NCI-H345 treated with DMSO at 0.1 percent for 48 hours (cell line): ENCODE results near the gene SYNE2.
"Not testable (repeated sequence)": the region's sequence is repeated elsewhere in the genome, so short reads cannot be mapped to it uniquely, and the experiment has no call there.

Experiments
- DNase-seq: peaks from one replicate; lab custom pipeline; 2025; ENCODE audit not compliant: unreplicated experiment; lab: John Stamatoyannopoulos, UW

Gene SYNE2, protein sequence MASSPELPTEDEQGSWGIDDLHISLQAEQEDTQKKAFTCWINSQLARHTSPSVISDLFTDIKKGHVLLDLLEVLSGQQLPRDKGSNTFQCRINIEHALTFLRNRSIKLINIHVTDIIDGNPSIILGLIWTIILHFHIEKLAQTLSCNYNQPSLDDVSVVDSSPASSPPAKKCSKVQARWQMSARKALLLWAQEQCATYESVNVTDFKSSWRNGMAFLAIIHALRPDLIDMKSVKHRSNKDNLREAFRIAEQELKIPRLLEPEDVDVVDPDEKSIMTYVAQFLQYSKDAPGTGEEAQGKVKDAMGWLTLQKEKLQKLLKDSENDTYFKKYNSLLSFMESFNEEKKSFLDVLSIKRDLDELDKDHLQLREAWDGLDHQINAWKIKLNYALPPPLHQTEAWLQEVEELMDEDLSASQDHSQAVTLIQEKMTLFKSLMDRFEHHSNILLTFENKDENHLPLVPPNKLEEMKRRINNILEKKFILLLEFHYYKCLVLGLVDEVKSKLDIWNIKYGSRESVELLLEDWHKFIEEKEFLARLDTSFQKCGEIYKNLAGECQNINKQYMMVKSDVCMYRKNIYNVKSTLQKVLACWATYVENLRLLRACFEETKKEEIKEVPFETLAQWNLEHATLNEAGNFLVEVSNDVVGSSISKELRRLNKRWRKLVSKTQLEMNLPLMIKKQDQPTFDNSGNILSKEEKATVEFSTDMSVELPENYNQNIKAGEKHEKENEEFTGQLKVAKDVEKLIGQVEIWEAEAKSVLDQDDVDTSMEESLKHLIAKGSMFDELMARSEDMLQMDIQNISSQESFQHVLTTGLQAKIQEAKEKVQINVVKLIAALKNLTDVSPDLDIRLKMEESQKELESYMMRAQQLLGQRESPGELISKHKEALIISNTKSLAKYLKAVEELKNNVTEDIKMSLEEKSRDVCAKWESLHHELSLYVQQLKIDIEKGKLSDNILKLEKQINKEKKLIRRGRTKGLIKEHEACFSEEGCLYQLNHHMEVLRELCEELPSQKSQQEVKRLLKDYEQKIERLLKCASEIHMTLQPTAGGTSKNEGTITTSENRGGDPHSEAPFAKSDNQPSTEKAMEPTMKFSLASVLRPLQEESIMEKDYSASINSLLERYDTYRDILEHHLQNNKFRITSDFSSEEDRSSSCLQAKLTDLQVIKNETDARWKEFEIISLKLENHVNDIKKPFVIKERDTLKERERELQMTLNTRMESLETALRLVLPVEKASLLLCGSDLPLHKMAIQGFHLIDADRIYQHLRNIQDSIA (N-terminal part only)

DNA sequence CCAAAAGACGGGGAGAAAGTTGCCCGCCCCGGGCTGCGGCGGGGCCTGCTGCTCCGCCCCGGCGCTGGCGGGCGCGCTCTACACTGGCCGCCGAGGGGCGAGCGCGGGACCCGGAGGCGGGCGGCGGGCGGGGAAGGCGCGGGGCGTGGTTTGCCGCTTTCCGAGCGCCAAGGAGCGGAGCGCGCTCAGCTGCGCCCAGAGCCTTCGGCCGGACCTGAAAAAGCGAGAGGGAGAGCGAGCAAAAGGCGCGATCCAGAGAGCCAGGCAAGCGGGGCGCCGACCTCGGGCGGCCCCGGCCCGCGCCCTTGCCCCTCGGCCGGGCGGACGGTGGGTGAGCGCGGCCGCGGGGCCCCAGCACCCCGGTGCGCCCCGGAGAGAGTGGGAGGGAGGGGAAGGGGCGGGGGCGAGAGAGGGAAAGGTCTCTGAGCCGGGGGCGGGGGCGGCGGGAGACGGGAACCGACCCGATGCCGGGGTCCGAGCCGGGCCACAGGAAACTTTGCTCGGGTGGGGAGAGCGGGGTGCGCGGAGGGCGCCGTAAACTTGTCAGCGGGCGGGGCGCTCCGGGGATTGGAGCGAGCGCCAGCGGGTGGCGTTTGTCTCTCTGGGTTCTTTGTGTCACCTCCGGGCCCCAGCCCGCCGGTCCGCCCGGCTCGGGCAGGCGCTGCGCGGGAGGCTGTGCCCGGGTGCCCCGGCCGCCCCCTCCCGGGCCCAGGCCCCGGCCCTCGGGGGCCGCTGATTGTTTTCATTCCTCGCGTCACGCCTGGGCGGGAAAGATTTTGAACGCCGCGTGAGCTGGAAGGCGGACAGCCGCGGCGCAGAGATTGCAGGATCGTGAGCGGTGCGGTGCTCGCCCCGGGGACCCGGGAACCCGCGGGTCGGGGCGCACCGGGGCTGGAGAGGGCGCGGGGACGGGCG, at the start of gene SYNE2:
TSS of gene SYNE2 (plus strand) at position 188 of the 915 bp plus-strand sequence. CDS start 56,145 bp downstream, outside the sequence.
- peak; percentile 79 for DNase-seq

DNA sequence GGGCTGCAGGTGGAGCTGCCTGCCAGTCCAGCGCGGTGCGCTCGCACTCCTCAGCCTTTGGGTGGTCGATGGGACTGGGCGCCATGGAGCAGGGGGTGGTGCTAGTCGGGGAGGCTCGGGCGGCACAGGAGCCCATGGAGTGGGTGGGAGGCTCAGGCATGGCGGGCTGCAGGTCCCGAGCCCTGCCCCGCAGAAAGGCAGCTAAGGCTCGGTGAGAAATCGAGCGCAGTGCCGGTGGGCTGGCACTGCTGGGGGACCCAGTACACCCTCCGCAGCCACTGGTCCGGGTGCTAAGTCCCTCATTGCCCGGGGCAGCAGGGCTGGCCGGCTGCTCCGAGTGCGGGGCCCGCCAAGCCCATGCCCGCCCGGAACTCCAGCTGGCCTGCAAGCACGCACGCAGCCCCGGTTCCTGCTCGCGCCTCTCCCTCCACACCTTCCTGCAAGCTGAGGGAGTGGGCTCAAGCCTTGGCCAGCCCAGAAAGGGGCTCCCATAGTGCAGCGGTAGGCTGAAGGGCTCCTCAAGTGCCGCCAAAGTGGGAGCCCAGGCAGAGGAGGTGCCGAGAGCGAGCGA, 49.5 kb upstream of the SYNE2 start:
- DNase-seq = not testable (repeated sequence)

DNA sequence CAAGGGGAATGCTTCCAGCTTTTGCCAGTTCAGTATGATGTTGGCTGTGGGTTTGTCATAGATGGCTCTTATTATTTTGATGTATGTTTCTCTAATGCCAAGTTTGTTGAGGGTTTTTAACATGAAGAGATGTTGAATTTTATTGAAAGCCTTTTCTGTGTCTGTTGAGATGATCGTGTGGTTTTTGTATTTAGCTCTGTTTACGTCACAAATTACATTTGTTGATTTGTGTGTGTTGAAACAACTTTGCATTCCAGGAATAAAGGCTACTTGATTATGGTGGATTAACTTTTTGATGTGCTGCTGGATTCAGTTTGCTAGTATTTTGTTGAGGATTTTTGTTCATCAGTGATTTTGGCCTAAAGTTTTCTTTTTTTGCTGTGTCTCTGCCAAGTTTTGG, 46.7 kb upstream of the SYNE2 start:
- not testable (repeated sequence) for DNase-seq

DNA sequence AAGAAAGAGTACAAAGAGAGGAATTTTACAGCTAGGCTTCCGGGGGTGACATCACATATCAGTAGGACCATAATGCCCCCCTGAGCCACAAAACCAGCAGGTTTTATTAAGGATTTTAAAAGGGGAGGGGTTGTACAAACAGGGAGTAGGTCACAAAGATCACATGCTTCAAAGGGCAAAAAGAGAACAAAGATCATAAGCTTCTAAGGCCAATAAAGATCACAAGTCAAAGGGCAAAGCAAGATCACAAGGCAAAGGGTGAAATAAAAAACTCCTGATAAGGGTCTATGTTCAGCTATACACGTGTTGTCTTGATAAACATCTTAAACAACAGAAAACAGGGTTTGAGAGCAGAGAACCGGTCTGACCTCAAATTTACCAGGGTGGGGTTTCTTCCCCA, 41.1 kb upstream of the SYNE2 start:
- not testable (repeated sequence) for DNase-seq

DNA sequence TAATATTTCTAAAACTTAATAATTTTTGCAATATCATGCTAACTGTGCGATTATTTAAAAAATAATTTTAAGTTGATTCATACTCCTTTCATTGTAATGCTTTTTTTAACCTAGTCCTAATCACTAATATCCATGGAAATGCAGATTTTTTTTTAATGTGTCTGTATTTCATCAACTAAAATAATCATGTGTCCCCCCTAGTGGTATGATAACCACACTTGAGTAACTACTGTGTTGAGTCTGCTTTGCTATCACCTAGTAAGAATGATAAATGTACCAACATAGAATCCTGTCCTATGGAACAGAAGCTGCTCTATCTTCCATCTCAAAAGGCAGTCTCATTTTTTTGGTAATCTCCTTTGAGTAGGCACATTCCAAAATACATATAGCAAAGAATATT, 19.1 kb upstream of the SYNE2 start:
- no peak for DNase-seq

DNA sequence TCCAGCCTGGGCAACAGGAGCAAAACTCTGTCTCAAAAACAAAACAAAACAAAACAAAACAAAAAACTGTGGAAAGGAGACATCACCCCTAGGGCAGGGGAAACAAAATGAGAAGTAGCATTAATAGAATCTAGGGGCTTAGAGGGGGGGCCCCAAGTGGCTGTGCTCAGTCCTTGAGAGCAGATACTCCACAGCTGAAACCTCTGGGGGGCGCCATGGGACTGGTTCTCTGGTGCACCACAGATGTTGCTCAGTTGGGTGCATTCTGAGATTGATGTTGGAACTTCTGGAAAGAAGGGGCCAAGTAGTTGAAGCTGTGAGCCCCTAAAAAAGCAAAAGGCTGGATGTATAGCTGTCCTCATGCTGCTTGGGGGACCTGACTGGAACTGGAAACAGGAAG, 11.8 kb upstream of the SYNE2 start:
- no peak for DNase-seq

DNA sequence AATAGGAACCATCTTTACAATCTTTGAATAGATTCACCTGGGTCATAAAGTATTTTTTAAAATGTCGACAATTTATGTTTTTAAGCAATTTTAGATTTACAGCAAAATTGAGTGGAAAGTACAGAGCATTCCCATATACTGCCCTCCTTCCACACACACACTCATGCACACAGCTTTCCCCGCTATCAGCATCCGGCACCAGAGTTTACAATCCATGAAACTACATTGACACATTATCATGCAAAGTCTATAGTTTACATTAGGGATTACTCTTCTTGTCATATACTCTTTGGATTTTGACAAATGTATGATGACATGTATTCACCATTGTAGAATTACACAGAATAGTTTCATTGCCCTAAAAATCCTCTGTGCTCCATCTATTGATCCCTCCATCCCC, 9.0 kb upstream of the SYNE2 start:
- no peak for DNase-seq

DNA sequence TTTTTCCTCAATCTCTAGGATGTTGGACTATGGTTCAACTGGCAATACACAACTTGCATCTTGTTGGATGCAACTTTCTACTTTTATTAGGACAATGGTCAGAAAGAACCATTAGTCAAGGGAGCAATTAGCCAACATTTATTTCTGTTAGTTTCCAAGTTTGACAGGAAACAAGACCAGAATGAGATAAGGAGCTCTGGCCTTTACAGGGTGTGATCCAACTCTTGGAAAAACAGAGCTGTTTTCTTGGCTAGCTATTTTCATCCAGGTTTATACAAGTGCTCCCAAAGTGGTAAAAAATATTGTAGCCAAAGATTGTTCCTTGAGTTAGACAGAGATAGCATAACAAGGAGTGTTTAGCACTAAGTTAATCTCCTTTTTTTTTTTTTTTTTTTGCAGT, 3.9 kb upstream of the SYNE2 start:
- DNase-seq = no peak

DNA sequence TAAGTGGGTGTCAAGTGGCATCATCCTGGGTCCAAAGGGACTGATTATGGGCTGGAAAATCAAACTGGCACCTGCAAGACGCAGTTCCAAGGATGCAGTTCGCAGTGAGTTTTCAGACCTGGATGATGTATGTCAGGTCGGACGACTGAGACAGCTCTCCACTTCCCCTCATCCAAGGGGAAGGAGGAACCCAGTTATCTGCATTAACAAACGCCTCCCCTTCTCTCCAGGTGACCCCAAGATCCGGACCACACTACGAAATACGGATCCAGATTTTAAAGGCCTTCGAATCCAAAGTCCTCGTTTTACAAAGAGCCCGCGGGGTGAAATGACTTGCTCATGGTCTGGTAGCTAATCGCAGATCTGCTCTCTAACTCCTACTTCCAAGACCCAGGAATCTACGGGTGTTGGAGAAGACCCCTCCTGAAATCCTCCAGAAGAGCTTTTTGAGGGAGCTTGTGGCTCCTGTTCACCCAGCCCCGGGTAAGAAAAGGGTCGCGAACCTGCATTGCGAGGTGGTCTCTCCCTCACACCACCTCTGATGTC, 460 bp upstream of the SYNE2 start:
- peak; percentile 76 for DNase-seq

DNA sequence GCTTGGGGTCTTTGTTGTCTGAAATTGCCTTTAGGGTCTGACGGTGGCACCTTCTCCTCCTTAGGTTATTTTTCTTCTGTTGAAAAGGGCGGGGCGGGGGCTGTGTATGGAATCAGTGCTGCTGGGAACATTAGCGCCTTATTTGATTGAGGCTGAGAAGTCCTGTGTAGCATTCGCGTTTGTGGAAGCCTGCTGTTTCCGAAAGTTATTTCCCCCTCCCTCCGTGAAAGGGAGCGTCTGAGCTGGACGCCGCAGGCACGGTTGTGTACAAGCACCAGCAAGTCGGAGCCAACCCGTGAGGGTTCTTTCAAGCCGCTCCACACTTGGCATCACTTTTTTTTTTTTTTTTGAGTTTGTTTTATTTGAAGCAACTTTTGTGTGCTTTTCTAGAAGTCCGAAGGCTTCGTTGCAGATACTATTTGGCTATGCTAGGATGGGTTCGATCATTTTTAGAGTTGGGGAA, 1.1 kb downstream of the SYNE2 start:
- DNase-seq = peak; percentile 74

DNA sequence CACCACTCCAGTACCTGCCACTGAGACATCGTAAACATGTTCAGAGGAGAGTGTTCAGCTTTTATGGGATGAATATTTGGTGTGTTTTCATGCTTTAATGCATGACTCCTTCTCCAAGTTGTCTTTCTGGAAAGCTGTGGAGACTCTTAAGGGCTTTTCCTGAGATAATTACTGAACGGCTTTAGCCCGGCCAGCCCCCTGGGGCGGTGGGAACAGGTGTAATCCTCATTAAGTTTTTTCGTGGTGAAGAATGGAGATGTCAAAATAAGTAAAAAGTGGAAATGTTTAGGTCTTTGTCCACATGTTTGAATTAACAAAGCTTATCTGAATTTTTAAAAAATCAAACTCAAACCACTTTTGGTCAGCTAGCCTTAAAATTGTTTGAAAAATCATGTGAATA, 1.5 kb downstream of the SYNE2 start:
- peak; percentile 74 for DNase-seq

DNA sequence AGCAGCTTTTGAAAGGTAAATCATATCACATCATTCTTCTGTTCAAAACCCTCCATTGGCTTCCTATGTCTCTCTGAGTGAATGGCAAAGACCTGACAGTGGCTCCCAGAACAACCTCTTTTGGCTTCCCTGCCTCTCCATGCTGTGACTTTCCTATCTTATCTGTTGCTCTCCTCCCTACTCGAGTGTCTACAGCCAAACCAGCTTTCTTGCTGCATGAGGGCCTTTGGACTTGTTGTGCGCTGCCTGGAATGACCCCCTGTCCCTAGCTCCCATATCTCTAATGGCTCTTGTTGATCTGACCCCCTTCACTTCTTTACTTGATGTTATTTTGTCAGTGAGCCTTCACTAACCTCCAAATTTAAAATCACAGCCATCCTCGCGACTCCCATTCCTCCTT, 2.5 kb downstream of the SYNE2 start:
- no peak for DNase-seq

DNA sequence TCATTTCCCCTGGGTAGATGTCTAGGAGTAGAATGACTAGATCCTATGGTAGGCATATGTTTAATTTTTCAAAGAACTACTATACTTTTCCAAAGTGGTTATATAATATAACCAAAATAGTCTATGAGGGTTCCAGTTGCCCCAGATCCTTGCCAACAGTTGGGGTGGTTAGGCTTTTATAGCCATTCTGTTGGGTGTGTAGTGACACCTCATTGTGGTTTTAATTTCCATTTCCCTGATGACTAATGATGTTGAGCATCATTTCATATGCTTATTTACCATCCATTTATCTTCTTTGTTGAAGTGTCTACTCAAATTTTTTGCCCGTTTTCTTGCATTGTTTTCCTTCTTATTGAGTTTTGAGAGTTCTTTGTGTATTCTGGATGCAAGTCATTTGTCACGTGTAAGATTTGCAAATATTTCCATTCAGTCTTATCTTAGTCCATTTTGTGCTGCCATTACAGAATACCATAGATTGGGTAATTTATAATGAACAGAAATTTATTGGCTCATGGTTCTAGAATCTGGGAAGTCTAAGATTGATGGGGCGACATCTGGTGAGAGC, 4.7 kb downstream of the SYNE2 start:
- no peak for DNase-seq

DNA sequence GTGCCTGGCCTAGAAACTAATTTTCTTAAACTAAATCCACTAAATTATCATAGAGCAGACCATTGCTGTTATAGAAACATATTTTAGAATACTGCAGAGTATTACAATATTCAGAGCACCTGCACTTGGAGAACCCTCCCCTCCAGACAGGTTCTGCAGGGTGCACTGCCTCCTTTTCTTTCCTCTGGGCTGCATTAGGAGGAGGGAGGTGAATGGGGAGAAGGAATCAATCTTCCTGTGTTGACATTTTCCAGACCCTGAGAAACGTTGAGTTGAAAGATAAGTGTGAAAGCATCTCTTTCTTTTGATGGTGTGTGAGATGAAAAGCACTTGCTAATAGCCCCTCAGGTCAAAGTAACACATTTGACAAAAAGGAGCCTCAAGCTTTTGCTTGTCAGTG, 7.3 kb downstream of the SYNE2 start:
- DNase-seq = no peak

DNA sequence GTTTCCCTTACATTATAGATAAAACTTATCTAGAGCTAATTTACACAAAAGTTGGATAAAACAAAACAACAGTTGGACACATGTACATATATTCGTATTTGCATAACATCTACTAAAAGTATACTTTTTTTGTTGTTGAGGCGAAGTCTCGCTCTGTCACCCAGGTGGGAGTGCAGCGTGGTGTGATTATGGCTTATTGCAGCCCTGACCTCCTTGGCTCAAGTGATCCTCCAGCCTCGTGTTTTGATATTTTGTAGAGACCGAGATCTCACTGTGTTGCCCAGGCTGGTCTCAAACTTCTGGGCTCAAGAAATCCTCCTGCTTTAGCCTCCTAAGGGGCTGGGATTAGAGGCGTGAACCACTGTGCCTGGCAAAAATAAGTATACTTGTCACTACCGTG, 9.4 kb downstream of the SYNE2 start:
- DNase-seq = no peak

DNA sequence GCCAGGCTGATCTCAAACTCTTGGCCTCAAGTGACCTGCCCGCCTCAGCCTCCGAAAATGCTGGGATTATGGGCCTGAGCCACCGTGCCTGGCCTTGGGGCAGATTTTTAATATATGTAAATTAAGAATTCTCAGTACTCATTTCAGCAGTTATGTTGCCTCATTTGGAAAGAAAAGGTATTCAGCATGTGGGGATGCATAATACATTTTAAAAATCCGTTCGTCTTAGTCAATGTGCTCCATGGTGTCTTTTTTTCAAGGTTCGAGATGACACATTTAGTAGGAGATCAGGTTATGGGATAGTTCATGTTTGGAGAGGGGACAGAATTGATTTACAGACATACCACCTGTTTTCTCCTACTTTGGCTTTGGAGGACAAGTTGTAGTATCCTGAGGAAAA, 10.2 kb downstream of the SYNE2 start:
- no peak for DNase-seq

DNA sequence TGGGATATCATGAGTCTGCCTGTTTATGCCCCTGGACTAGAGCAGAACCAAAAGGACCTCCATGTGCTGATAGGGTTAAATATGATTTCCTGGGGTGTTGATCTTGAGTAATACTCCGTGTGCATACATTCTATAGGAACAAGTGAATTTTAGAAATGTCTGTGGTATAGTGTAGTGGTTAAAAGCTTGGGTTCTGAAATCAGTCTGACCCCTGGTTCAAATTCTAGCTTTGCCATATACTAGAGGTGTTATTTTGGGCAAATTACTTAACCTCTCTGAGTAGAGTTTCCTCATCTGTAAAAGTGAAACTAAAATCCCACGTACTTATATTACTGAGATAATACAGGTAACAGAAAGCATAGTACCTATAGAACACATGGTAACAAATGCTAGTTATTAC, 12.0 kb downstream of the SYNE2 start:
- DNase-seq = not testable (repeated sequence)

DNA sequence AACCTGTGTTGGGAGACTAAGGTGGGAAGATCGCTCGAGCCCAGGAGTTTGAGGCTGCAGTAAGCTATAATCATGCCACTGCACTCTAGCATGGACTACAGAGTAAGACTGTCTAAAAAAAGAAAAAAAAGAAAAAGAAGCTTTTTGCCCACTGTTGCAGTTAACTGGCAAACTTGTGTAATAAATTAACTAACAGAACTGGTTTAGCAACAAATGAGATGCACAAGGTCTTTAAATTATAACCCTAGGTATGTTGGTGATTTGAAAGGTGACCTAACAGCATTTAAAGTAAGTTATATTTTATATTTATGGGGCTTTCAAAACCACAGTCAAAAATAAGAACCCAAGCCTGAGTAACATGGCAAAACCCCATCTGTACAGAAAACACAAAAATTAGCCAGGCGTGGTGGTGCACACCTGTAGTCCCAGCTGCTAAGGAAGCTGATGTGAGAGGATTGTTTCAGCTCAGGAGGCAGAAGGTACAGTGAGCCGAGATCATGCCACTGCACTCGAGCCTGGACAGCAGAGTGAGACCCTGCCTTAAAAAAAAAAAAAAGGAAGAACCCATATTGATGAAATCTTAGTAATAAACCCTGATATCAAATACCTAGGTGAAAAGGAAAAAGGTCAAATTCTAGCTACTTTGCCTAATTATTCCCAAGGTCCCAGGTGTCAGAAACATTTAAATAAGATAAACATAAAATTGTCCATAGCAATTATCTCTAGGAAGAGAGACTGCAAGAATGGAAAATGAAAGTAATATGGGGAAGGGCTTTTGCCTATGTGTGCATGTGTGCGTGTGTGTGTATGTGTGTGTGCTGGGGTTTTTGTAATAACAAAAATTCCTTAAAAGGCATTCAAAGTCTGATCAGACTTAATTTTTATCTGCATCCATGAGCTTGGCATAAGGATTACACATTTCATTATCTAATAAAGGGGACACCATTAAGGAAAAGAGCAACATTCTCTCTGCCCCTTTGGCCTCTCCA, 15.4 kb downstream of the SYNE2 start:
- DNase-seq = no peak
